H9 (cell line): ENCODE results near the gene LRMDA. TPM values are rescaled to one million over a fixed set of nuclear protein-coding genes. Genes with fewer than 3 reads are reported as not detected.

Source experiments
- DNase-seq: peaks from one replicate; pipeline ENCODE4 v3.0.0-alpha.2; 2017
- H2AFZ ChIP-seq: one replicate; pipeline ENCODE4 v1.6.1; 2013; ENCODE audit warnings: mild to moderate bottlenecking, low read length, control low read depth, moderate library complexity
- H2AK5ac ChIP-seq: 2 replicates; pipeline ENCODE4 v1.6.1; 2013; ENCODE audit warnings: low read length, control low read depth, mixed read lengths; ENCODE audit not compliant: insufficient read length
- H2BK120ac ChIP-seq: one replicate; pipeline ENCODE4 v1.6.1; 2013; ENCODE audit warnings: low read depth, mild to moderate bottlenecking, low read length, control low read depth, inconsistent platforms; ENCODE audit not compliant: poor library complexity, severe bottlenecking
- H2BK12ac ChIP-seq: 2 replicates; pipeline ENCODE4 v1.6.1; 2013; ENCODE audit warnings: low read length, control low read depth, mixed read lengths, low read depth; ENCODE audit not compliant: insufficient read length
- H2BK15ac ChIP-seq: 2 replicates; pipeline ENCODE4 v1.6.1; 2013; ENCODE audit warnings: low read depth, low read length, control low read depth
- H2BK20ac ChIP-seq: one replicate; pipeline ENCODE4 v1.6.1; 2013; ENCODE audit warnings: low read depth, mild to moderate bottlenecking, low read length, control low read depth, inconsistent platforms; ENCODE audit not compliant: poor library complexity, severe bottlenecking
- H2BK5ac ChIP-seq: 2 replicates; pipeline ENCODE4 v1.6.1; 2013; ENCODE audit warnings: low read length, control low read depth, mixed read lengths; ENCODE audit not compliant: insufficient read length
- H3K14ac ChIP-seq: 2 replicates; pipeline ENCODE4 v1.6.1; 2013; ENCODE audit warnings: low read length, control low read depth; ENCODE audit not compliant: insufficient read depth
- H3K18ac ChIP-seq: 2 replicates; pipeline ENCODE4 v1.6.1; 2013; ENCODE audit warnings: low read depth, mild to moderate bottlenecking, mixed read lengths, low read length, control low read depth; ENCODE audit not compliant: insufficient read length
- H3K23ac ChIP-seq: 2 replicates; pipeline ENCODE4 v1.6.1; 2013; ENCODE audit warnings: low read length, control low read depth, mixed read lengths, low read depth; ENCODE audit not compliant: insufficient read length
- H3K23me2 ChIP-seq: 2 replicates; pipeline ENCODE4 v1.6.1; 2013; ENCODE audit warnings: low read depth, mild to moderate bottlenecking, mixed read lengths, low read length, control low read depth; ENCODE audit not compliant: insufficient read length, poor library complexity, severe bottlenecking
- H3K27ac ChIP-seq: 2 replicates; pipeline ENCODE4 v1.5.1; 2013; ENCODE audit warnings: low read length, control low read depth, mixed read lengths, low read depth; ENCODE audit not compliant: insufficient read length
- H3K27me3 ChIP-seq: 2 replicates; pipeline ENCODE4 v1.6.1; 2013; ENCODE audit warnings: low read length, control low read depth, inconsistent platforms; ENCODE audit not compliant: insufficient read depth
- H3K4ac ChIP-seq: 2 replicates; pipeline ENCODE4 v1.6.1; 2013; ENCODE audit warnings: low read depth, mild to moderate bottlenecking, control low read depth, inconsistent platforms, low read length, moderate library complexity
- H3K4me1 ChIP-seq: 2 replicates; pipeline ENCODE4 v1.6.1; 2013; ENCODE audit warnings: low read length, control low read depth, inconsistent platforms; ENCODE audit not compliant: insufficient read depth
- H3K4me2 ChIP-seq: 2 replicates; pipeline ENCODE4 v1.6.1; 2013; ENCODE audit warnings: low read length, control low read depth, mixed read lengths; ENCODE audit not compliant: insufficient read length, insufficient read depth
- H3K56ac ChIP-seq: 2 replicates; pipeline ENCODE4 v1.6.1; 2013; ENCODE audit warnings: low read depth, mild to moderate bottlenecking, mixed read lengths, low read length, control low read depth; ENCODE audit not compliant: insufficient read length
- H3K79me1 ChIP-seq: 2 replicates; pipeline ENCODE4 v1.6.1; 2013; ENCODE audit warnings: low read depth, mild to moderate bottlenecking, moderate library complexity, low read length, control low read depth, inconsistent platforms; ENCODE audit not compliant: insufficient read depth, poor library complexity, severe bottlenecking
- H3K79me2 ChIP-seq: 2 replicates; pipeline ENCODE4 v1.6.1; 2013; ENCODE audit warnings: low read length, control low read depth, inconsistent platforms; ENCODE audit not compliant: insufficient read depth
- H3K9ac ChIP-seq: 2 replicates; pipeline ENCODE4 v1.6.1; 2013; ENCODE audit warnings: low read length, control low read depth, mixed read lengths; ENCODE audit not compliant: insufficient read length; ENCODE audit errors: extremely low read depth
- H3K9me3 ChIP-seq: one replicate; pipeline ENCODE4 v1.6.1; 2013; ENCODE audit warnings: low read depth, low read length, inconsistent platforms; ENCODE audit not compliant: control insufficient read depth
- H3T11ph ChIP-seq: one replicate; pipeline ENCODE4 v1.6.1; 2013; ENCODE audit warnings: mild to moderate bottlenecking, low read length, control low read depth, inconsistent platforms
- H4K20me1 ChIP-seq: one replicate; pipeline ENCODE4 v1.6.1; 2013; ENCODE audit not compliant: control insufficient read depth, insufficient read length, insufficient read depth
- H4K5ac ChIP-seq: 2 replicates; pipeline ENCODE4 v1.6.1; 2013; ENCODE audit warnings: low read depth, mild to moderate bottlenecking, mixed read lengths, low read length, control low read depth; ENCODE audit not compliant: insufficient read length
- H4K8ac ChIP-seq: replicated peaks from 2 replicates; pipeline ENCODE4 v1.6.1; 2013; ENCODE audit warnings: low read length, control low read depth, mixed read lengths, low read depth; ENCODE audit not compliant: insufficient read length
- H4K91ac ChIP-seq: 2 replicates; pipeline ENCODE4 v1.6.1; 2013; ENCODE audit warnings: low read depth, mild to moderate bottlenecking, moderate library complexity, mixed read lengths, low read length, control low read depth; ENCODE audit not compliant: insufficient read length
- H3K27ac Mint-ChIP-seq, 3 experiments: 2 replicates in 2 of 3; 3 replicates in 1 of 3; pipeline ENCODE4 v1.8.0; 2020 to 2021; ENCODE audit warnings: mixed read lengths in 3 of 3, mild to moderate bottlenecking in 1 of 3, moderate library complexity in 1 of 3
- H3K27me3 Mint-ChIP-seq: 2 replicates; pipeline ENCODE4 v1.8.0; 2021; ENCODE audit warnings: low read depth, mild to moderate bottlenecking, moderate library complexity, mixed read lengths
- H3K36me3 Mint-ChIP-seq, 3 experiments: 2 replicates in 2 of 3; 3 replicates in 1 of 3; pipeline ENCODE4 v1.8.0; 2020 to 2021; ENCODE audit warnings: low read depth in 3 of 3, mixed read lengths in 3 of 3; ENCODE audit not compliant: insufficient read depth in 1 of 3
- H3K4me1 Mint-ChIP-seq, 2 experiments: 2 replicates each; pipeline ENCODE4 v1.8.0; 2020; ENCODE audit warnings: mixed read lengths in 2 of 2
- H3K4me3 Mint-ChIP-seq, 2 experiments: 2 replicates in 1 of 2; 3 replicates in 1 of 2; pipeline ENCODE4 v1.8.0; 2020 to 2021; ENCODE audit warnings: mild to moderate bottlenecking in 2 of 2, mixed read lengths in 2 of 2, moderate library complexity in 1 of 2
- H3K9me3 Mint-ChIP-seq, 2 experiments: 2 replicates in 1 of 2; 3 replicates in 1 of 2; pipeline ENCODE4 v1.8.0; 2020; ENCODE audit warnings: mild to moderate bottlenecking in 2 of 2, mixed read lengths in 2 of 2, moderate library complexity in 1 of 2
- CTCF ChIP-seq: fragments of 200-600 bp; sonication (generic); conservative IDR thresholded peaks from 3 replicates; pipeline ENCODE4 v1.8.0; 2021; ENCODE audit warnings: antibody characterized with exemption, mild to moderate bottlenecking
- WGBS: extraction: QIAGEN DNeasy Blood & Tissue Kit; methylation state at CpG from one replicate; pipeline ENCODE4 v1.1.7; 2013; ENCODE audit warnings: missing lambda C conversion rate, low lambda C conversion rate, mixed read lengths; ENCODE audit not compliant: insufficient read length; ENCODE audit errors: extremely low coverage; 5-methylcytosine and 5-hydroxymethylcytosine counted together
- total RNA-seq: library from RNA; stranded (reverse); gene quantifications from 2 replicates; pipeline ENCODE4 v1.2.1, GENCODE V29; 2021

Gene LRMDA
- total RNA-seq, 1 experiment from 2014 or later = 1.8 TPM

GRCh38 chr10:75450075-75450445, 18.6 kb downstream of the LRMDA start:
- Histone ChIP-seq H3K18ac (no peak overlapping the region), H3K14ac (no peak overlapping the region), H3K9ac (no peak overlapping the region), H2AK5ac (no peak overlapping the region), H3K4me2 (no peak overlapping the region), H3K56ac (no peak overlapping the region), H3T11ph (no peak overlapping the region), H3K23me2 (no peaks in the 10 kb centered on the region), H3K79me2 (no peaks in the 10 kb centered on the region), H3K4ac (no peak overlapping the region), H4K91ac (no peak overlapping the region), H3K27me3 (peaks cover 6% of the 10 kb centered on the region; the same call in 1 of the 2 replicates), H3K23ac (no peak overlapping the region), H2AFZ (no peak overlapping the region), H2BK15ac (no peak overlapping the region), H2BK20ac (no peak overlapping the region), H4K20me1 (no peaks in the 10 kb centered on the region), H2BK12ac (no peak overlapping the region), H3K27ac (no peak overlapping the region), H2BK120ac (no peak overlapping the region), H4K5ac (no peak overlapping the region), H3K9me3 (no peaks in the 10 kb centered on the region), H4K8ac (no peak overlapping the region), H3K79me1 (no peaks in the 10 kb centered on the region), H2BK5ac (no peak overlapping the region), H3K4me1 (peaks cover 18% of the 10 kb centered on the region; the same call in 1 of the 2 replicates)
- no CpG with 5 or more reads among the region's 4 CpGs for WGBS
- Mint-ChIP-seq H3K9me3 (peaks cover 10 to 11% of the 10 kb centered on the region in 2 experiments), H3K27ac (no peak overlapping the region; a peak in 1 of 7 replicates), H3K36me3 (peaks cover 0 to 10% (median 0%) of the 10 kb centered on the region in 3 experiments; a peak in 3 of 7 replicates), H3K4me1 (peaks cover 28 to 37% of the 10 kb centered on the region in 2 experiments), H3K4me3 (peak overlapping the region in 1 of 2 experiments; percentile 54; a peak in 2 of 5 replicates), H3K27me3 (peaks cover 87% of the 10 kb centered on the region)
- TF ChIP-seq CTCF = no peak
- no peak for DNase-seq
